Measurements from ENCODE around the gene RAB11FIP4.

The RAB11FIP4 gene

GRCh38 chr17:31488264-31488981, 96.9 kb downstream of the RAB11FIP4 start:
- FAIRE-seq: no peak

- no peak for FAIRE-seq
Measured at GRCh38 chr17:31488982-31489294, 97.5 kb downstream of the RAB11FIP4 start.

- FAIRE-seq: no peak
Measured at GRCh38 chr17:31489295-31490018, 98.0 kb downstream of the RAB11FIP4 start.

GRCh38 chr17:31490019-31490650, 98.7 kb downstream of the RAB11FIP4 start:
- no peak for FAIRE-seq

- no peak for FAIRE-seq
Measured at GRCh38 chr17:31490671-31491375, 99.3 kb downstream of the RAB11FIP4 start.

- no peak for FAIRE-seq
Measured at GRCh38 chr17:31491376-31492131, 100.1 kb downstream of the RAB11FIP4 start.

GRCh38 chr17:31492206-31492605, 100.7 kb downstream of the RAB11FIP4 start:
- no peak for FAIRE-seq

- FAIRE-seq: no peak
Measured at GRCh38 chr17:31492880-31493655, 101.6 kb downstream of the RAB11FIP4 start.

- no peak for FAIRE-seq
Measured at GRCh38 chr17:31493656-31494155, 102.2 kb downstream of the RAB11FIP4 start.

GRCh38 chr17:31494259-31495021, 103.0 kb downstream of the RAB11FIP4 start:
- no peak for FAIRE-seq

GRCh38 chr17:31495022-31495885, 103.8 kb downstream of the RAB11FIP4 start:
- FAIRE-seq: no peak

- FAIRE-seq: no peak
Measured at GRCh38 chr17:31496097-31496496, 104.6 kb downstream of the RAB11FIP4 start.

GRCh38 chr17:31496601-31497000, 105.1 kb downstream of the RAB11FIP4 start:
- FAIRE-seq: no peak

- no peak for FAIRE-seq
Measured at GRCh38 chr17:31497431-31497830, 106.0 kb downstream of the RAB11FIP4 start.

- no peak for FAIRE-seq
Measured at GRCh38 chr17:31497994-31498826, 106.7 kb downstream of the RAB11FIP4 start.

- FAIRE-seq: no peak
Measured at GRCh38 chr17:31499771-31500554, 108.5 kb downstream of the RAB11FIP4 start.

GRCh38 chr17:31506517-31506916, 115.0 kb downstream of the RAB11FIP4 start:
- no peak for FAIRE-seq

Measured in G401.6 (cell line).